ENCODE results near the gene ACVR2A.
A peak's percentile ranks its signal among the peaks of the same experiment; 100 is the strongest.

ACVR2A gene

GRCh38 chr2:147925886-147926285 lies 81.1 kb downstream of the ACVR2A start:
- no peak overlapping the region for H3K4me3 ChIP-seq (ENCODE audit: low read depth, low read length)
- TF ChIP-seq CTCF (IDR thresholded peaks at IDR 0.05; ENCODE audit: low read depth, low read length, missing control alignments): no peak
- no peak for DNase-seq (ENCODE audit: low read depth)
- in situ Hi-C loops (cut with HindIII; ENCODE audit: low sequenced_read_pairs): no loop called here

GRCh38 chr2:147927053-147927588 lies 82.3 kb downstream of the ACVR2A start:
- DNase-seq (ENCODE audit: low read depth): no peak
- H3K4me3 ChIP-seq (ENCODE audit: low read depth, low read length): no peak overlapping the region
- in situ Hi-C loops (cut with HindIII; ENCODE audit: low sequenced_read_pairs): no loop called here
- no peak for TF ChIP-seq CTCF (IDR thresholded peaks at IDR 0.05; ENCODE audit: low read depth, low read length, missing control alignments)

- in situ Hi-C loops (cut with HindIII; ENCODE audit: low sequenced_read_pairs): no loop called here
Measured at GRCh38 chr2:147933931-147934330, 89.1 kb downstream of the ACVR2A start.

GRCh38 chr2:147934881-147935620 lies 90.2 kb downstream of the ACVR2A start:
- TF ChIP-seq CTCF (IDR thresholded peaks at IDR 0.05; ENCODE audit: low read depth, low read length, missing control alignments): no peak
- no peak overlapping the region for H3K4me3 ChIP-seq (ENCODE audit: low read depth, low read length)
- in situ Hi-C loops (cut with HindIII; ENCODE audit: low sequenced_read_pairs): no loop called here
- DNase-seq (ENCODE audit: low read depth): peak; percentile 13

More at GRCh38 chr2:147933931-147934330, 89.1 kb downstream of the ACVR2A start:
- TF ChIP-seq CTCF (IDR thresholded peaks at IDR 0.05; ENCODE audit: low read depth, low read length, missing control alignments): no peak
- no peak overlapping the region for H3K4me3 ChIP-seq (ENCODE audit: low read depth, low read length)
- DNase-seq (ENCODE audit: low read depth): no peak

- peak; percentile 85 for TF ChIP-seq CTCF (IDR thresholded peaks at IDR 0.05; ENCODE audit: low read depth, low read length, missing control alignments)
- peak; percentile 3 for DNase-seq (ENCODE audit: low read depth)
- in situ Hi-C loops (cut with HindIII; ENCODE audit: low sequenced_read_pairs): no loop called here
- H3K4me3 ChIP-seq (ENCODE audit: low read depth, low read length): no peak overlapping the region
Measured at GRCh38 chr2:147937744-147938349, 93.0 kb downstream of the ACVR2A start.

- TF ChIP-seq CTCF (IDR thresholded peaks at IDR 0.05; ENCODE audit: low read depth, low read length, missing control alignments): no peak
- in situ Hi-C loops (cut with HindIII; ENCODE audit: low sequenced_read_pairs): no loop called here
- no peak overlapping the region for H3K4me3 ChIP-seq (ENCODE audit: low read depth, low read length)
- DNase-seq (ENCODE audit: low read depth): no peak
Measured at GRCh38 chr2:147939313-147939712, 94.5 kb downstream of the ACVR2A start.

Measured in astrocyte of the cerebellum (primary cell).